Caco-2 (cell line): Measurements from ENCODE around the gene CDH1. TPM values are rescaled to one million over a fixed set of nuclear protein-coding genes. Genes with fewer than 3 reads are reported as not detected.

Source experiments
- BruUV-seq: library from RNA; stranded (reverse); fragments of 400-500 nt; replicated peaks from 2 replicates; lab custom pipeline; 2021; lab: Mats Ljungman, UMichigan
- CTCF ChIA-PET: fragments of 300-600 bp; sonication (Branson Sonifier 250); formaldehyde crosslinking; loops from one replicate; lab custom pipeline; 2022; ENCODE audit warnings: antibody characterized with exemption; lab: Charles Lee
- POLR2A ChIA-PET: fragments of 300-600 bp; sonication (Branson Sonifier 250); formaldehyde crosslinking; loops from one replicate; lab custom pipeline; 2022; ENCODE audit warnings: antibody characterized with exemption; lab: Charles Lee
- DNase-seq, 2 experiments: peaks; one replicate each; pipeline versions ENCODE4 v3.0.0 to v3.0.0-alpha.2; 2020 to 2022
- H3K27me3 ChIP-seq: replicated peaks from 2 replicates; pipeline ENCODE4 v1.6.0; 2011; ENCODE audit warnings: low read length; ENCODE audit not compliant: control insufficient read depth, insufficient read depth
- H3K36me3 ChIP-seq: 2 replicates; pipeline ENCODE4 v1.5.1; 2011; ENCODE audit warnings: low read length; ENCODE audit not compliant: control insufficient read depth, insufficient read depth
- H3K4me1 ChIP-seq: fragments of 250-450 bp; sonication (Bioruptor Pico); 2 replicates; pipeline ENCODE4 v1.5.1; 2020; ENCODE audit warnings: mild to moderate bottlenecking
- H3K4me3 ChIP-seq: 2 replicates; pipeline ENCODE4 v1.5.1; 2011; ENCODE audit warnings: low read depth, mild to moderate bottlenecking, control low read depth, low read length
- H3K9me3 ChIP-seq: fragments of 250-450 bp; sonication (Bioruptor Pico); 2 replicates; pipeline ENCODE4 v1.5.1; 2020; ENCODE audit warnings: mild to moderate bottlenecking, moderate library complexity
- H3K27ac Mint-ChIP-seq: one replicate; pipeline ENCODE4 v1.8.0; 2022; ENCODE audit warnings: mixed read lengths; ENCODE audit not compliant: unreplicated experiment
- H3K27me3 Mint-ChIP-seq: one replicate; pipeline ENCODE4 v1.8.0; 2022; ENCODE audit warnings: mixed read lengths; ENCODE audit not compliant: insufficient read depth, unreplicated experiment
- H3K36me3 Mint-ChIP-seq: one replicate; pipeline ENCODE4 v1.8.0; 2022; ENCODE audit warnings: mild to moderate bottlenecking, mixed read lengths; ENCODE audit not compliant: insufficient read depth, unreplicated experiment
- H3K4me1 Mint-ChIP-seq: one replicate; pipeline ENCODE4 v1.8.0; 2022; ENCODE audit warnings: low read depth, mixed read lengths; ENCODE audit not compliant: unreplicated experiment
- H3K4me3 Mint-ChIP-seq: one replicate; pipeline ENCODE4 v1.8.0; 2022; ENCODE audit warnings: mild to moderate bottlenecking, moderate library complexity, mixed read lengths; ENCODE audit not compliant: unreplicated experiment
- H3K9me3 Mint-ChIP-seq: one replicate; pipeline ENCODE4 v1.8.0; 2022; ENCODE audit warnings: mixed read lengths; ENCODE audit not compliant: unreplicated experiment
- intact Hi-C: fragments of 100-400 bp; cut with micrococcal nuclease; formaldehyde crosslinking; loops from one replicate; pipeline ENCODE4 v1.10.0; 2022; ENCODE audit not compliant: unreplicated experiment
- total RNA-seq: library from RNA; stranded (reverse); gene quantifications from 2 replicates; pipeline ENCODE4 v1.2.3, GENCODE V29; 2022
- TF ChIP-seq, protein P1 (sequence below), 2 experiments: fragments of 200-600 bp in 1 of 2; IDR thresholded peaks; 1 replicate in 1 of 2; 2 replicates in 1 of 2; pipeline versions ENCODE4 v1.5.1 to v1.8.0; 2011 to 2022; ENCODE audit warnings: antibody characterized with exemption in 1 of 2, control low read depth in 1 of 2, inconsistent platforms in 1 of 2, low read depth in 1 of 2, low read length in 1 of 2, mild to moderate bottlenecking in 1 of 2, moderate library complexity in 1 of 2; ENCODE audit not compliant: insufficient read depth in 1 of 2, severe bottlenecking in 1 of 2, unreplicated experiment in 1 of 2

The CDH1 gene
- total RNA-seq, 1 experiment from 2014 or later = 783 TPM

DNA sequence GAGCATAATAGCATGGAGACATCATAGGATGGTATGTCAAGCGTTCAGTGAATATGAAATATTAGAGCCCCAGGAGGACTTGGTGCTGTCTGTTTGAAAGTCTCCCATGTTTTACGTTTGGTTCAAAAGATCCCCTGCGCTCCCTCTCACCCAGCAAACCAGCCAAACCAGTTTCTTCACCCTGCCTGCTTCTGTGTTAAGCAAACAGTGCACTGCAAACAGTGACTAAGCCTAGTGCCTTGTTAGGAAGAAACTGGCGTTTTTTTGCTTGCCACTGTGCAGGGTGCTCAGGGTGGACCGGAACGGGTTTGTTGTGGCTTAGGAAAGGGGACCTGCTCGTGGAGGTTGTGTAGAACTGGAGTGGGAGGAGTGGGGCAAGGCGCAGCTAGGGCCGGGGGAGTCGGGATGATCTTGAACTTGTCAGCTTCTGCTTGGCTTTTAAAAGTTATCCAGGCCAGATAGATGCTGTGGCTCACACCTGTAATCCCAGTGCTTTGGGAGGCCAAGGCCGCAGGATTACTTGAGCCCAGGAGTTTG is 7.7 kb downstream of the CDH1 start:
- Mint-ChIP-seq H3K4me1 (peaks cover 73% of the 10 kb centered on the region), H3K27ac (peak overlapping the region; percentile 93), H3K9me3 (no peaks in the 10 kb centered on the region), H3K36me3 (peaks cover 82% of the 10 kb centered on the region), H3K4me3 (peak overlapping the region; percentile 70), H3K27me3 (no peaks in the 10 kb centered on the region)
- Histone ChIP-seq H3K4me3 (peak overlapping the region; percentile 13; the same call in 1 of the 2 replicates), H3K4me1 (peaks cover 92% of the 10 kb centered on the region), H3K27me3 (no peaks in the 10 kb centered on the region), H3K36me3 (peaks cover 3% of the 10 kb centered on the region; the same call in 1 of the 2 replicates), H3K9me3 (no peaks in the 10 kb centered on the region)
- POLR2A ChIA-PET = interaction anchor here (1.0 kb wide), 1 partner anchor 23 kb away, joined by 3 read pairs; no protein-coding TSS in a partner anchor
- intact Hi-C loops = loop anchor here (1.0 to 2.0 kb wide), 3 partner anchors 34 to 53 kb away; no protein-coding TSS in a partner anchor
- CTCF ChIA-PET = no interaction called here
- TF ChIP-seq, protein P1, sequence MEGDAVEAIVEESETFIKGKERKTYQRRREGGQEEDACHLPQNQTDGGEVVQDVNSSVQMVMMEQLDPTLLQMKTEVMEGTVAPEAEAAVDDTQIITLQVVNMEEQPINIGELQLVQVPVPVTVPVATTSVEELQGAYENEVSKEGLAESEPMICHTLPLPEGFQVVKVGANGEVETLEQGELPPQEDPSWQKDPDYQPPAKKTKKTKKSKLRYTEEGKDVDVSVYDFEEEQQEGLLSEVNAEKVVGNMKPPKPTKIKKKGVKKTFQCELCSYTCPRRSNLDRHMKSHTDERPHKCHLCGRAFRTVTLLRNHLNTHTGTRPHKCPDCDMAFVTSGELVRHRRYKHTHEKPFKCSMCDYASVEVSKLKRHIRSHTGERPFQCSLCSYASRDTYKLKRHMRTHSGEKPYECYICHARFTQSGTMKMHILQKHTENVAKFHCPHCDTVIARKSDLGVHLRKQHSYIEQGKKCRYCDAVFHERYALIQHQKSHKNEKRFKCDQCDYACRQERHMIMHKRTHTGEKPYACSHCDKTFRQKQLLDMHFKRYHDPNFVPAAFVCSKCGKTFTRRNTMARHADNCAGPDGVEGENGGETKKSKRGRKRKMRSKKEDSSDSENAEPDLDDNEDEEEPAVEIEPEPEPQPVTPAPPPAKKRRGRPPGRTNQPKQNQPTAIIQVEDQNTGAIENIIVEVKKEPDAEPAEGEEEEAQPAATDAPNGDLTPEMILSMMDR (IDR thresholded peaks at IDR 0.05; ENCODE audit: insufficient read depth in 1 of 2, low read depth in 1 of 2, low read length in 1 of 2, severe bottlenecking in 1 of 2, unreplicated experiment in 1 of 2) = no peak
- no TSS peak for BruUV-seq
- DNase-seq = peak; percentile 96

DNA sequence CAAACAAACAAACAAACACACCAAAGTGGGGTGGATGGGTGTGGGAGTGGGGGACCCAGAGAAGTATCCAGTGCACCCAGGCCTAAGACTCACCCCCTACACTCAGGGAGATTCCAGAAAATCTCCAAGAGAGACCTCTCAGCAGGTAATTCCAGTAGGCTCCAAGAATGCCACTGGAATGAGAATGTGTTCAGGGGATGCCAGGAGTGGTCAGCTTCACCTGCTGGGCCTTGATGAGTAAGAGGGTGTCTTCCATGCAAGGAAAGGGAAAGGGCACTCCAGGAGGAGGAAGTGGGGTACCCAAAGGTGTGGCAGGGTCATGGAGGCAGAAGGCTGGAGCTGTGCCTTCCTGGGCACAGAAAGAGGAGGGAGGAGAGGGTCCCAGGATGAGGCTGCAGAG is 9.9 kb downstream of the CDH1 start:
- Mint-ChIP-seq H3K4me1 (peaks cover 69% of the 10 kb centered on the region), H3K9me3 (no peaks in the 10 kb centered on the region), H3K36me3 (peaks cover 78% of the 10 kb centered on the region), H3K27me3 (no peaks in the 10 kb centered on the region), H3K27ac (peak overlapping the region; percentile 0), H3K4me3 (no peak overlapping the region)
- Histone ChIP-seq H3K36me3 (peaks cover 3% of the 10 kb centered on the region), H3K4me3 (no peak overlapping the region), H3K27me3 (no peaks in the 10 kb centered on the region), H3K4me1 (peaks cover 83% of the 10 kb centered on the region), H3K9me3 (no peaks in the 10 kb centered on the region)
- intact Hi-C loops = no loop called here
- TF ChIP-seq, protein P1 (IDR thresholded peaks at IDR 0.05; ENCODE audit: insufficient read depth in 1 of 2, low read depth in 1 of 2, low read length in 1 of 2, severe bottlenecking in 1 of 2, unreplicated experiment in 1 of 2) = no peak
- no TSS peak for BruUV-seq
- DNase-seq = no peak
- ChIA-PET POLR2A (no interaction called here), CTCF (no interaction called here)

DNA sequence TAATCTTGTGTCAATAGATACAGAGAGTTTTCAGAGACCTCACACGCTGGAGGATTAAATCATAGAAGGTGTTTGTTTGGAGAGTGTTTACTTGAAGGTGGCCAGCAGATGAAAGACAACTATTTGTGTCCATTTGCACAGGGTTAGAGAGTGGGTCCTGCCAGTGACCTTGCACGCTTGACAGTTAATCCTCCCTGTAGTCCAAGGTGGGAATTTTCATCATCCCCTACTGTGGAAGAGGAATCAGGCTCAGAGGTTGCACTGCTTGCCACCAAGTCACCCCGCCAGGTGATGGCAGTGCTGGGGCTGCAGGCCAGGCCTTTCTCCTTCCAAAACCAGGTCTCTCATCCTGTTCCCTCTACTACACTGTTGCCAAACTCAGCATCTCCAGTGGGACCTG is 12.3 kb downstream of the CDH1 start:
- ChIA-PET POLR2A (no interaction called here), CTCF (no interaction called here)
- intact Hi-C loops = loop anchor here (1.0 kb wide), 1 partner anchor 45 kb away; no protein-coding TSS in a partner anchor
- BruUV-seq = TSS peak; percentile 2
- peaks cover 81% of the 10 kb centered on the region for H3K4me1 ChIP-seq
- Mint-ChIP-seq H3K27ac (peak overlapping the region; percentile 82), H3K36me3 (peaks cover 79% of the 10 kb centered on the region), H3K4me1 (peaks cover 52% of the 10 kb centered on the region), H3K9me3 (no peaks in the 10 kb centered on the region), H3K4me3 (peak overlapping the region; percentile 2), H3K27me3 (no peaks in the 10 kb centered on the region)
- H3K4me3 ChIP-seq = no peak overlapping the region
- H3K9me3 ChIP-seq = no peaks in the 10 kb centered on the region
- TF ChIP-seq, protein P1 (IDR thresholded peaks at IDR 0.05; ENCODE audit: insufficient read depth in 1 of 2, low read depth in 1 of 2, low read length in 1 of 2, severe bottlenecking in 1 of 2, unreplicated experiment in 1 of 2) = peak; percentile 13 to 35
- peaks cover 5% of the 10 kb centered on the region for H3K36me3 ChIP-seq
- H3K27me3 ChIP-seq = no peaks in the 10 kb centered on the region
- DNase-seq = peak in 1 of 2 experiments; percentile 73
